Endothelial cell of umbilical vein (primary cell): Measurements from ENCODE around the gene PLEKHG4B. TPM values are rescaled to one million over a fixed set of nuclear protein-coding genes. Genes with fewer than 3 reads are reported as not detected.

Experiments used
- BruUV-seq: library from RNA; stranded (reverse); fragments of 400-500 nt; replicated peaks from 2 replicates; lab custom pipeline; 2021; lab: Mats Ljungman, UMichigan
- CTCF ChIA-PET: fragments of 300-600, 350-600 bp; sonication (Branson Sonifier 250); formaldehyde crosslinking; loops from one replicate; lab custom pipeline; 2021; ENCODE audit warnings: antibody characterized with exemption, inconsistent platforms; lab: Charles Lee
- POLR2A ChIA-PET: fragments of 300-600, 350-600 bp; sonication (Branson Sonifier 250); formaldehyde crosslinking; loops from one replicate; lab custom pipeline; 2021; ENCODE audit warnings: antibody characterized with exemption, inconsistent platforms; lab: Charles Lee
- DNase-seq: peaks from one replicate; pipeline ENCODE4 v3.0.0-alpha.2; 2011; ENCODE audit warnings: low read depth, low spot score
- FAIRE-seq: peaks from 2 replicates; lab custom pipeline; 2011; peaks lifted over from hg19 to GRCh38; lab: Jason Lieb, UNC
- H2AFZ ChIP-seq: 2 replicates; pipeline ENCODE4 v1.6.0; 2012; ENCODE audit warnings: low read depth, low read length, control low read depth, inconsistent platforms
- H3K27ac ChIP-seq: 2 replicates; pipeline ENCODE4 v1.5.1; 2011; ENCODE audit warnings: low read depth, mild to moderate bottlenecking, control low read depth, low read length, moderate library complexity; ENCODE audit not compliant: insufficient read depth
- H3K27me3 ChIP-seq, 2 experiments: 2 replicates each; pipeline versions ENCODE4 v1.6.0 to v1.6.1; 2011; ENCODE audit warnings: low read length in 2 of 2, mixed read lengths in 1 of 2; ENCODE audit not compliant: control insufficient read depth in 2 of 2, insufficient read depth in 2 of 2
- H3K36me3 ChIP-seq, 2 experiments: 2 replicates in 1 of 2; 3 replicates in 1 of 2; pipeline ENCODE4 v1.5.1; 2011; ENCODE audit warnings: low read length in 2 of 2, mild to moderate bottlenecking in 1 of 2, moderate library complexity in 1 of 2; ENCODE audit not compliant: control insufficient read depth in 2 of 2, insufficient read depth in 2 of 2; ENCODE audit errors: extremely low read depth in 1 of 2
- H3K4me1 ChIP-seq: 3 replicates; pipeline ENCODE4 v1.5.1; 2011; ENCODE audit warnings: mild to moderate bottlenecking, low read length; ENCODE audit not compliant: control insufficient read depth, insufficient read depth; ENCODE audit errors: extremely low read depth
- H3K4me2 ChIP-seq: 2 replicates; pipeline ENCODE4 v1.6.1; 2011; ENCODE audit warnings: low read length, control low read depth, mixed read lengths; ENCODE audit not compliant: insufficient read depth
- H3K4me3 ChIP-seq, 3 experiments: fragments of 200-600 bp in 1 of 3; sonication (generic), shearing (Covaris generic) in 1 of 3; replicated peaks in 1 of 3; 2 replicates each; pipeline ENCODE4 v1.5.1; 2011 to 2016; ENCODE audit warnings: control low read depth in 3 of 3, low read length in 3 of 3, mild to moderate bottlenecking in 2 of 3, inconsistent platforms in 1 of 3, low read depth in 1 of 3, moderate library complexity in 1 of 3; ENCODE audit not compliant: insufficient read depth in 1 of 3
- H3K79me2 ChIP-seq: 2 replicates; pipeline ENCODE4 v1.6.0; 2012; ENCODE audit warnings: low read length, inconsistent platforms; ENCODE audit not compliant: control insufficient read depth, insufficient read depth
- H3K9ac ChIP-seq: replicated peaks from 2 replicates; pipeline ENCODE3; 2011; ENCODE audit warnings: low read length, control low read depth; ENCODE audit not compliant: insufficient read depth; ENCODE audit errors: extremely low read depth
- H3K9me1 ChIP-seq: replicated peaks from 3 replicates; pipeline ENCODE4 v1.6.0; 2011; ENCODE audit warnings: mild to moderate bottlenecking, low read length; ENCODE audit not compliant: control insufficient read depth, insufficient read depth; ENCODE audit errors: extremely low read depth
- H3K9me3 ChIP-seq: replicated peaks from 2 replicates; pipeline ENCODE4 v1.5.1; 2012; ENCODE audit warnings: low read length, inconsistent platforms; ENCODE audit not compliant: control insufficient read depth, insufficient read depth
- H4K20me1 ChIP-seq: replicated peaks from 2 replicates; pipeline ENCODE3; 2011; ENCODE audit warnings: mild to moderate bottlenecking, low read length; ENCODE audit not compliant: control insufficient read depth, insufficient read depth; ENCODE audit errors: extremely low read depth
- EZH2 ChIP-seq: IDR thresholded peaks from 2 replicates; pipeline ENCODE4 v1.6.1; 2012; ENCODE audit warnings: borderline replicate concordance, low read depth, mild to moderate bottlenecking, moderate library complexity, low read length, inconsistent platforms; ENCODE audit not compliant: severe bottlenecking
- FOS ChIP-seq: IDR thresholded peaks from 2 replicates; pipeline ENCODE4 v1.6.1; 2011; ENCODE audit warnings: mild to moderate bottlenecking, low read length, moderate library complexity, borderline replicate concordance; ENCODE audit not compliant: insufficient read depth
- GATA2 ChIP-seq: IDR thresholded peaks from 2 replicates; pipeline ENCODE4 v1.7.0; 2011; ENCODE audit warnings: low read depth, mild to moderate bottlenecking, moderate library complexity, mixed read lengths, low read length; ENCODE audit not compliant: insufficient read length, insufficient read depth
- JUN ChIP-seq: IDR thresholded peaks from 2 replicates; pipeline ENCODE4 v1.6.1; 2011; ENCODE audit warnings: borderline replicate concordance, low read depth; ENCODE audit not compliant: insufficient read length, insufficient read depth
- MYC ChIP-seq: IDR thresholded peaks from one replicate; pipeline ENCODE4 v1.6.1; 2011; ENCODE audit warnings: mild to moderate bottlenecking, low read depth, low read length
- POLR2A ChIP-seq: IDR thresholded peaks from 2 replicates; pipeline ENCODE4 v1.6.1; 2012; ENCODE audit warnings: low read depth, mild to moderate bottlenecking, control low read depth, low read length
- POLR2AphosphoS5 ChIP-seq: IDR thresholded peaks from 2 replicates; pipeline ENCODE4 v1.6.1; 2012; ENCODE audit warnings: low read depth, mild to moderate bottlenecking, control low read depth, low read length, moderate library complexity; ENCODE audit not compliant: insufficient read depth
- dilution Hi-C: fragments of 300-500 bp; cut with MboI; formaldehyde crosslinking; loops from one replicate; pipeline ENCODE4 v1.15.0; 2019; ENCODE audit warnings: low sequenced_read_pairs; ENCODE audit not compliant: extremely low pct_ligation_motif_present
- intact Hi-C: fragments of 100-400 bp; cut with micrococcal nuclease; formaldehyde crosslinking; loops from one replicate; pipeline ENCODE4 v1.10.0; 2022
- polyA plus RNA-seq, 4 experiments: library from polyadenylated mRNA; depleted of rRNA in 3 of 4; stranded (reverse) in 3 of 4; unstranded in 1 of 4; fragments of >200 nt; gene quantifications; 2 replicates each; pipeline versions ENCODE4 v1.2.1 to v1.2.3, GENCODE V29; 2011 to 2012; ENCODE audit warnings: missing spikeins in 1 of 4
- total RNA-seq: library from RNA; stranded (reverse); gene quantifications from 2 replicates; pipeline ENCODE4 v1.2.3, GENCODE V29; 2021
- TF ChIP-seq, protein P1 (sequence below), 2 donors: IDR thresholded peaks; 1 replicate in 1 of 2; 2 replicates in 1 of 2; pipeline ENCODE4 v1.5.1; 2011; ENCODE audit warnings: low read length in 2 of 2, mild to moderate bottlenecking in 2 of 2, moderate library complexity in 2 of 2, control low read depth in 1 of 2, inconsistent platforms in 1 of 2, low read depth in 1 of 2; ENCODE audit not compliant: insufficient read depth in 1 of 2; ENCODE audit errors: extremely low read depth in 1 of 2
- TF ChIP-seq, protein P2 (sequence below): IDR thresholded peaks from 2 replicates; pipeline ENCODE4 v1.6.1; 2011; ENCODE audit not compliant: insufficient read depth, insufficient read length

The PLEKHG4B gene
- total and polyA plus RNA-seq, 2 donors (not counting 3 experiments of a cell fraction or from before 2014, with no cell fraction given), result not detected

DNA sequence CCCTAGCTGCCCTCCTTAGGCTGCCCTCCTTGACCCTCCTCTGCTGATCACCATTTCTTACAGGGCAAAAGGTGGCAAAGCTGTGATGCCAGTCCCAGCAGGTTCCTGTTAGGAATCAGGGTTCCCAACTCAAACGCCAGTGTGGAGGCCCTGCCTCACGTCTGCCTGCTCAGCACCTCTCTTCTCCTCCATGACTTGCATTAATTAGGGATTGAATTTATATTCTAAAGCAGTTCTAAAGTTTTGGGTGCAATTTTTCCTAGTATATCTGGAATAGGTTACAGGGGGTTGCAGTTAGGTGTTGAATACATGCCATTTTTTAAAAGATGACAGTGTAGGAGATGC, 13.2 kb upstream of the PLEKHG4B start:
- dilution Hi-C loops (no loop called here), intact Hi-C loops (no loop called here)
- TF ChIP-seq MYC, result no peak
- TF ChIP-seq EZH2, result no peak
- no TSS peak for BruUV-seq
- Histone ChIP-seq H3K79me2 (no peaks in the 10 kb centered on the region), H3K36me3 (no peaks in the 10 kb centered on the region), H3K4me3 (no peak overlapping the region), H3K27ac (no peak overlapping the region), H2AFZ (no peak overlapping the region), H4K20me1 (no peaks in the 10 kb centered on the region), H3K9me3 (no peaks in the 10 kb centered on the region), H3K9ac (no peak overlapping the region), H3K27me3 (peaks cover 0 to 2% of the 10 kb centered on the region in 2 experiments), H3K4me2 (no peak overlapping the region), H3K4me1 (no peaks in the 10 kb centered on the region), H3K9me1 (no peaks in the 10 kb centered on the region)
- DNase-seq (no peak), FAIRE-seq (no peak)
- ChIA-PET POLR2A (no interaction called here), CTCF (no interaction called here)

DNA sequence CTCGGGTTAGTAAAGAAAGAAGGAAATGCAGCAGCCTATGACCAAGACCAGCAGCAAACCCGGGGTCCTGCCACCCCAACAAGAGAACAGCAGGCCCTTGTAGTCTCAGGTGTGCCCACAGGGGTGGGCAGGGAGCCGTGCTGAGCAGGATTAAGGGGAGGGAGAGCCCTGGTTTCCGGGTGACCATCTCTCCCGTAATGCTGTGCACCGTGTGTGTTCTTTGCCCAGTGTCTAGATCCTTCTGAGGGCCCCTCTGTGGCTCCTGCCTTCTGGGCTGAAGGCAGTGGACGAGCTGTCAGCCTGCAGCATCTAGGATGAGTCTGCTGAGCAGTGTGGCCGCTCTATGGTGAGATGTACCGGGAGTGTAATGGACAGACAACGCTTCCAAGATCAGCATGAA, 12.7 kb upstream of the PLEKHG4B start:
- CTCF ChIA-PET, result no interaction called here
- Histone ChIP-seq H3K4me3 (no peak overlapping the region), H3K27ac (no peak overlapping the region), H3K36me3 (no peaks in the 10 kb centered on the region), H3K4me1 (no peaks in the 10 kb centered on the region), H3K27me3 (peaks cover 0 to 2% of the 10 kb centered on the region in 2 experiments), H4K20me1 (no peaks in the 10 kb centered on the region), H2AFZ (no peak overlapping the region), H3K9me1 (no peaks in the 10 kb centered on the region), H3K79me2 (no peaks in the 10 kb centered on the region), H3K9ac (no peak overlapping the region), H3K4me2 (no peak overlapping the region), H3K9me3 (no peaks in the 10 kb centered on the region)
- intact Hi-C loops (no loop called here), dilution Hi-C loops (no loop called here)
- POLR2A ChIA-PET, result no interaction called here
- DNase-seq (no peak), FAIRE-seq (no peak)
- no TSS peak for BruUV-seq
- TF ChIP-seq POLR2AphosphoS5 (no peak), GATA2 (no peak), FOS (no peak), JUN (no peak), POLR2A (no peak), MYC (no peak), EZH2 (no peak)
- TF ChIP-seq, protein P1, sequence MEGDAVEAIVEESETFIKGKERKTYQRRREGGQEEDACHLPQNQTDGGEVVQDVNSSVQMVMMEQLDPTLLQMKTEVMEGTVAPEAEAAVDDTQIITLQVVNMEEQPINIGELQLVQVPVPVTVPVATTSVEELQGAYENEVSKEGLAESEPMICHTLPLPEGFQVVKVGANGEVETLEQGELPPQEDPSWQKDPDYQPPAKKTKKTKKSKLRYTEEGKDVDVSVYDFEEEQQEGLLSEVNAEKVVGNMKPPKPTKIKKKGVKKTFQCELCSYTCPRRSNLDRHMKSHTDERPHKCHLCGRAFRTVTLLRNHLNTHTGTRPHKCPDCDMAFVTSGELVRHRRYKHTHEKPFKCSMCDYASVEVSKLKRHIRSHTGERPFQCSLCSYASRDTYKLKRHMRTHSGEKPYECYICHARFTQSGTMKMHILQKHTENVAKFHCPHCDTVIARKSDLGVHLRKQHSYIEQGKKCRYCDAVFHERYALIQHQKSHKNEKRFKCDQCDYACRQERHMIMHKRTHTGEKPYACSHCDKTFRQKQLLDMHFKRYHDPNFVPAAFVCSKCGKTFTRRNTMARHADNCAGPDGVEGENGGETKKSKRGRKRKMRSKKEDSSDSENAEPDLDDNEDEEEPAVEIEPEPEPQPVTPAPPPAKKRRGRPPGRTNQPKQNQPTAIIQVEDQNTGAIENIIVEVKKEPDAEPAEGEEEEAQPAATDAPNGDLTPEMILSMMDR (IDR thresholded peaks at IDR 0.05; ENCODE audit: extremely low read depth in 1 of 2, insufficient read depth in 1 of 2, low read depth in 1 of 2, low read length in 2 of 2), result no peak
- TF ChIP-seq, protein P2, sequence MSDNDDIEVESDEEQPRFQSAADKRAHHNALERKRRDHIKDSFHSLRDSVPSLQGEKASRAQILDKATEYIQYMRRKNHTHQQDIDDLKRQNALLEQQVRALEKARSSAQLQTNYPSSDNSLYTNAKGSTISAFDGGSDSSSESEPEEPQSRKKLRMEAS, result no peak
